ENCODE measurements around the gene CXCR1. TPM values are rescaled to one million over a fixed set of nuclear protein-coding genes. Genes with fewer than 3 reads are reported as not detected.
"Not testable (repeated sequence)": the region's sequence is repeated elsewhere in the genome, so short reads cannot be mapped to it uniquely, and the experiment has no call there.

Gene CXCR1
- total RNA-seq, 2 donors from 2014 or later = 0.11 TPM; not detected in 1

DNA sequence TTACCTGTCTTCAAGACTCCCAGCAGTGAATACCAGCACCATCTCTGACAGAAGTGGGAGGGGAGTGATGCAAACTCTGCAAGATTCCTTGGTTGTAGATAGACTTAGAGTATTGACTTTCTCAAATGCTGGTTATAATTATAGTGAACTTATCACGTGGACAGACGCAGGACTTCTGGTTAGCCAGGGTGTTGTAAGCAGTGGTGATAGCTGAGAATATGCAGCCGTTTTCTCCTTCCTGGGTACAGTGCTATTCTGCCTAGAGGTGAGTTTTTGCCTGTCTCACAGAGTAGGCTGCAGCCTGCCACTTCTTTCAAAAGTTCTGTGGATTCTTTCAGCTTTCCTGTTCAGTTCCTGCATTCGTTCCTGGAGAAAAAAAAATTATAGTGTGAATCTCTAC, 41.7 kb downstream of the CXCR1 start:
- no peak for ATAC-seq

GRCh38 chr2:218123986-218124385, 42.8 kb downstream of the CXCR1 start:
- intact Hi-C loops (cut with DNase I, micrococcal nuclease) = no loop called here
- no peak for DNase-seq
- no peak for ATAC-seq

More for the DNA sequence above, 41.7 kb downstream of the CXCR1 start:
- intact Hi-C loops (cut with DNase I, micrococcal nuclease) = no loop called here
- DNase-seq = no peak

DNA sequence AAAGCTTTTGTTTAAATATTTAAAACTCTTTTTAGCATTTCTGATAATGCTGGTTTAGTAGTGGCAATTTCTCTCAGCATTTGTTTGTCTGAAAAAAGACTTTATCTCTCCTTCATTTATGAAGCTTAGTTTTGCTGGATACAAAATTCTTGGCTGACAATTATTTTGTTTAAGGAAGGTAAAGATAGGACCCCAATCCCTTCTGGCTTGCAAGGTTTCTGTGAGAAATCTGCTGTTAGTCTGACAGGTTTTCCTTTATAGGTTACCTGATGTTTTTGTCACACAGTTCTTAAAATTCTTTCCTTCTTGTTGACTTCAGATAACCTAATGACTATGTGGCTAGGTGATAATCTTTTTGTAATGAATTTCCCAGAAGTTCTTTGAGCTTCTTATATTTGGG, 44.5 kb downstream of the CXCR1 start:
- DNase-seq; intact Hi-C loops (cut with DNase I, micrococcal nuclease); ATAC-seq: not testable (repeated sequence)

DNA sequence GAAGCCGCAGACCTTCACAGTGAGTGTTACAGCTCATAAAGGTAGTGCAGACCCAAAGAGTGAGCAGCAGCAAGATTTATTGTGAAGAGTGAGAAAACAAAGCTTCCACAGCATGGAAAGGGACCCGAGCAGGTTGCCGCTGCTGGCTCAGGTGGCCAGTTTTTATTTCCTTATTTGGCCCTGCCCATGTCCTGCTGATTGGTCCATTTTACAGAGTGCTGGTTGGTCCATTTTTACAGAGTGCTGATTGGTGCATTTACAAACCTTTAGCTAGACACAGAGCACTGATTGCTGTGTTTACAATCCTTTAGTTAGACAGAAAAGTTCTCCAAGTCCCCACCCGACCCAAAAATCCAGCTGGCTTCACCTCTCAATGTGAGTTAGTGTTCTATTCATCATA, 45.0 kb downstream of the CXCR1 start:
- intact Hi-C loops (cut with DNase I, micrococcal nuclease); DNase-seq; ATAC-seq: not testable (repeated sequence)

Other genes with a start within 250 kb of the CXCR1 start
- 100 to 1,000 TPM in 1 of 2 donors, 10 to 100 TPM in 1; 27.8 to 149 TPM for gene TNS1, start 164.0 kb downstream of the CXCR1 start, total RNA-seq
- under 1 TPM; 0.28 to 0.76 TPM for gene RUFY4, start 97.7 kb downstream of the CXCR1 start, total RNA-seq
- gene CXCR2, start 40.9 kb downstream of the CXCR1 start, total RNA-seq = under 1 TPM; 0.17 to 0.18 TPM
- 100 to 1,000 TPM; 304 to 347 TPM for gene ARPC2, start 50.2 kb upstream of the CXCR1 start, total RNA-seq
- gene GPBAR1, start 94.1 kb upstream of the CXCR1 start, total RNA-seq = 1 to 10 TPM; 1.8 to 3.0 TPM
- 10 to 100 TPM; 96.2 to 97.2 TPM for gene AAMP, start 103.2 kb upstream of the CXCR1 start, total RNA-seq
- 100 to 1,000 TPM; 103 to 119 TPM for gene PNKD, start 103.6 kb upstream of the CXCR1 start, total RNA-seq
- 100 to 1,000 TPM; 317 to 426 TPM for gene TMBIM1, start 125.5 kb upstream of the CXCR1 start, total RNA-seq
- not detected for gene CATIP, start 189.9 kb upstream of the CXCR1 start, total RNA-seq
- 1 to 10 TPM; 1.7 to 2.0 TPM for gene SLC11A1, start 215.3 kb upstream of the CXCR1 start, total RNA-seq
- gene CTDSP1, start 232.9 kb upstream of the CXCR1 start, total RNA-seq = 100 to 1,000 TPM; 153 to 176 TPM

Measured in left colon (tissue), 2 donors.